GM10266 (cell line): Measurements from ENCODE around the gene OPA1.

ENCODE experiments used
- DNase-seq: peaks from one replicate; pipeline ENCODE4 v3.0.0; 2012; ENCODE audit errors: extremely low spot score
- TF ChIP-seq, protein P1 (sequence below): IDR thresholded peaks from 2 replicates; pipeline ENCODE4 v1.5.1; 2012; ENCODE audit warnings: mild to moderate bottlenecking, low read depth; ENCODE audit not compliant: control insufficient read depth, insufficient read depth; ENCODE audit errors: missing control alignments

The OPA1 gene

DNA sequence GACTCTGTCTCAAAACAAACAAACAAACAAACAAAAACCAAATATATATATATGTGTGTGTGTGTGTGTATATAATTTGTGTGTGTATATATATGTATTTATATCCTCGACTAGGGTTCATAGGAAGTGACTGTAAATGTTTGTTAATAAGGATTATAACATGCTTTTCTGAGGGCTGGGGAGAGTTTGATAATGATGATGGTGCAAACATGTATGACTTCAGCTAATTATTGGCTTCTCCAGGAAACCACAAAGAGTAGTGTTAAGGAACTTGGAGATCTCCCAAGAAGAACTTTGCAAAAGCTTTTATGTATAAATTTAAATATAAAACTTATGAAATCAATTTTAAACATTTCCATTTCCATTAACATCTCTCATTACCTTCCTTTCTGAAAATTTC lies 3.9 kb upstream of the OPA1 start:
- TF ChIP-seq, protein P1, sequence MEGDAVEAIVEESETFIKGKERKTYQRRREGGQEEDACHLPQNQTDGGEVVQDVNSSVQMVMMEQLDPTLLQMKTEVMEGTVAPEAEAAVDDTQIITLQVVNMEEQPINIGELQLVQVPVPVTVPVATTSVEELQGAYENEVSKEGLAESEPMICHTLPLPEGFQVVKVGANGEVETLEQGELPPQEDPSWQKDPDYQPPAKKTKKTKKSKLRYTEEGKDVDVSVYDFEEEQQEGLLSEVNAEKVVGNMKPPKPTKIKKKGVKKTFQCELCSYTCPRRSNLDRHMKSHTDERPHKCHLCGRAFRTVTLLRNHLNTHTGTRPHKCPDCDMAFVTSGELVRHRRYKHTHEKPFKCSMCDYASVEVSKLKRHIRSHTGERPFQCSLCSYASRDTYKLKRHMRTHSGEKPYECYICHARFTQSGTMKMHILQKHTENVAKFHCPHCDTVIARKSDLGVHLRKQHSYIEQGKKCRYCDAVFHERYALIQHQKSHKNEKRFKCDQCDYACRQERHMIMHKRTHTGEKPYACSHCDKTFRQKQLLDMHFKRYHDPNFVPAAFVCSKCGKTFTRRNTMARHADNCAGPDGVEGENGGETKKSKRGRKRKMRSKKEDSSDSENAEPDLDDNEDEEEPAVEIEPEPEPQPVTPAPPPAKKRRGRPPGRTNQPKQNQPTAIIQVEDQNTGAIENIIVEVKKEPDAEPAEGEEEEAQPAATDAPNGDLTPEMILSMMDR: no peak
- no peak for DNase-seq

DNA sequence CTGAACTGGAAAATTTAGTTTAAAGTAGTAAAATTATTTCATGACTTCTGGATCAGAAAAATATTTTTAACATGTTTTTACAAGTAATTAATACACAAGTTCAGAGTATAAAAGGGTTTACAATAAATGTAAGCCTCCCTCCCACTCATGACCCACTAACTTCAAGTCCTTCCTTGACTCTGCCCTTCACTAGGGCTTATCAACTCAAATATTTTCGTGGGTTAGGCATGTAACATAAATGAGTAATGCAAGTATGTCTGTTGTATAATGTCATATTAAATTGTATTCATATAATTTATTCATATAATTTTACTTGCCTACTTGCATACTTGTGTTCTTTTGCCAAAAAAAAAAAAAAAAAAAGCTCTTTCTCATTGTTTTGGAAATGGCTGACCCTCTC lies 3.4 kb upstream of the OPA1 start:
- no peak for DNase-seq
- TF ChIP-seq, protein P1: no peak

DNA sequence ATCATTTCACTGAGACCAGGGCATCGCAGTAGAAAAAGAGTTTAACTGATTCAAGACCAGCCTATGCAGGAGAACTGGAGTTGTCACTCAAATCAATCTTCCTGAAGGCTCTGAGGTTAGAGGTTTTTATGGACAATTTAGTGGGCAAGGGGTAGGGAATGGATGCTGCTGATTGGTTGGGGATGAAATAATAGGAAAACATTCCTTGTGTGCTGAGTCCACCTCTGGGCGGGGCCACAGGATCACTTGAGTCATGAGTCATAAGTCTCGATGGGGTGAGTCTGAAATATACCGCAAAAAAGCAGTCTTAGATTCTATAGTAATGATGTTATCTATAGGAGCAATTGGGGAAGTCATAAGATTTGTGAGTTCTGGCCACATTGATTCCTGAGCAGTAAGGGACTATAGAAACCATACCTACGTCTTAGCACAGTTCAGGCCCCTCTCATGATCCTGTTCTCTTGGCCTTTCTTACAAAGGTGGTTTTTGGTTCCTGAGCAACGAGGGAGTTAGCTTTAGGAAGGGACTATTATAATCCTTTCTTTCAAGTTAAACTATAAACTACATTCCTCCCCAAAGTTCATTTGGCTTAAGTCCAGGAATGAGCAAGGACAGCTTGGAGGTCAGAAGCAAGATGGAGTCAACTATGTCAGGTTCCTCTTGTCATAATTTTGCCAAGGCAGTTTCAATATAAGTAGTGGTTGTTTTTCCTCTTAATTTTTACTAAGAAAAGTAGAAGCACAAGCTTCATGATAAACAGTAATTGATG lies 2.7 kb upstream of the OPA1 start:
- TF ChIP-seq, protein P1: no peak
- DNase-seq: no peak

DNA sequence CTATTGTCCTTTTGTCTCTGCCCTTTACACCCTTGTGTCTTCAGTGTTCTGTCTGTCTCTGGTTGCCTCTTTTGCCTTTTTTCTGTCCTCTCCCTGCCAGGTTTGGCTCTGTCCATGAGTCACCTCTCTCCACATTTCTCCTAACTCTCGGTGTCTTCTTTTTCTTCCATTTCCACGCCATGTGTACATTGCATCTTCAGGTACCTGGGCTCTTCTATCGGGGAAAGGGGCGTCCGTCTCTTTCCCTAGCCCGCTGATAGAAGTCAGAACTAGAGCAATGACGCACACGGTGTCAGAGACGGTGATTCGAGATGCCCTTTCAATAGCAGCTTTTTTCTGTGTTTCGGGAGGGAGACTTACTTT lies 641 bp downstream of the OPA1 start:
- DNase-seq: peak; percentile 63
- TF ChIP-seq, protein P1: no peak

DNA sequence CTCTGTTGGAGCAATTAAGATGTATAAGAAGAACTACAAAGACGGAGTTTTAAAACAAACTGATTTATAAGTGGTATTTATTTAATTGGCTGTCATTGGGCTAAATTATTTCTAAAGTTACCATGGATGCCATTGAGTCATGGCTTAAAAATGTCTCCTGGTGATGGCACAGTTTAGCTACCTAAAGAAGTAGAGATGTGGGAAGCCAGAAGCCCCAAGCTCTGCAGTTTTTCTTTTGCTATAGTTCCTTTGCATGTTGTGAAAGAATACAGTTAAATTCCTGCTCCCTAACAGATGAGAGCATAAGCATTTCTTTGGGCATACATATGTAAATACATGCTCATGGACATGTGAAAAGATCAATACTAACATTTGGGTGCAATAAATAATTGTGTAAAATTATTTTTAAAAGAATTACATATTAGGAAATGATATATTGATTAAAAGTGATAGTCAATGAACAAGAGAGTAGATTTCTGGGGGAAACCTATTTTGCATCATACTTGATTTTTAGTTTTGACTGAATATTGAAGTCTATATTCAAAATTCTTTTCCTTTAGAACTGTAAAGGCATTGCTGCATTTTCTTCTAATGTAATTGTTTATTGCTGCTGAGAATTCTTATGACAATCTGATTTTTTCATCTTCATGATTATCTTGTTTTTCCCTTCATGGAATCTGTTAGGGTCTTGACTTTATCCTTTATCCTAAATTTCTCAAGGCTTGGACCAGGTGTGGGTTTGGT lies 2.1 kb downstream of the OPA1 start:
- no peak for DNase-seq

DNA sequence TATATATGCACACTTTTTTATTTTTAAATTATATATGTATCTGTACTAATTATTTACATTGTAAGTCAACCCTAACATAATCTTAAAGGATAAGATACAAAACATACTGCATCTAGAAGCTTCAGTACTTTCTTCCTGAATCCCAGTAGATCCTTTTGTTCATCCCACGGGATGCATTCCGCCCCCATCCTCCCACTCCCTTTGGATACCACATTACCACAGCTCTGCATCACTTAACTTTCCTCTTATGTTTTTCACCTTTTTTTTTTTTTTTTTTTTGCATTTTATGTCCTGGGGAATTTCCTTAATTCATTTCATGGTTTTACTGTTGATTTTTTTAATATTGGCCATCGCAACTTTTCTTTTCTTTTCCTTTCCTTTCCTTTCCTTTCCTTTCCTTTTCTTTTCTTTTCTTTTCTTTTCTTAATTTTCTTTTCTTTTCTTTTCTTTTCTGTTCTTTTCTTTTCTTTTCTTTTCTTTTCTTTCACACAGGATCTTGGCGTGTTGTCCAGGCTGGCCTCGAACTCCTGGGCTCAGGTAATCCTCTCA lies 3.0 kb downstream of the OPA1 start:
- no peak for DNase-seq
- TF ChIP-seq, protein P1: no peak

More for the DNA sequence above, 2.1 kb downstream of the OPA1 start:
- TF ChIP-seq, protein P1: no peak

DNA sequence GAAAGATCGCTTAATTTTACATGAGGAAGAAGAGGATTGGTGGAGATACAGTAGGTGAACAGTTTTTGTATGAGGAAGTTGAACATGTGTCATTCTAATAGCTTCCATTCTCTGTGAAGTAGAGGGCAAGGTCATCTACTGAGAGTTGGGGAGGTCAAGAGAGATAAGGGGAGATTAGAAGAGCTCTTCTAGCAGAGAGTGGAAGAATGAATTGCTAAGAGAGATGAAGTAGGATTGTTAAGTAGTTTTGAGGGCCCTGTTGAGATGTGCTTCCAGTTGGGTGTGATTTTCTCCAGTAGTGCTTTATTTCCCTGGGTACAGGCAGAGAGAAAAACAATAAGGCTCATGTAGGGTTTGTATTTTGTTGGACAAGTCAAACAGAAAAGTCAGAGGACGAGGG lies 5.2 kb downstream of the OPA1 start:
- TF ChIP-seq, protein P1: no peak
- no peak for DNase-seq
